Stimulated activated naive CD8-positive, alpha-beta T cell treated with anti-CD3 and anti-CD28 coated beads, Interleukin-15, Interleukin-2, amounts not matched to agents 100 U/mL and 50 U/mL, for 24 hours (primary cell): Measurements from ENCODE around the gene BTG2.

ENCODE experiments used
- ATAC-seq: fragments of 150-1000 bp; cut with Tn5 transposase; one replicate; pipeline ENCODE4 v1.10.0; 2021
- DNase-seq: peaks from one replicate; pipeline ENCODE4 v3.0.0; 2021

BTG2 gene

DNA sequence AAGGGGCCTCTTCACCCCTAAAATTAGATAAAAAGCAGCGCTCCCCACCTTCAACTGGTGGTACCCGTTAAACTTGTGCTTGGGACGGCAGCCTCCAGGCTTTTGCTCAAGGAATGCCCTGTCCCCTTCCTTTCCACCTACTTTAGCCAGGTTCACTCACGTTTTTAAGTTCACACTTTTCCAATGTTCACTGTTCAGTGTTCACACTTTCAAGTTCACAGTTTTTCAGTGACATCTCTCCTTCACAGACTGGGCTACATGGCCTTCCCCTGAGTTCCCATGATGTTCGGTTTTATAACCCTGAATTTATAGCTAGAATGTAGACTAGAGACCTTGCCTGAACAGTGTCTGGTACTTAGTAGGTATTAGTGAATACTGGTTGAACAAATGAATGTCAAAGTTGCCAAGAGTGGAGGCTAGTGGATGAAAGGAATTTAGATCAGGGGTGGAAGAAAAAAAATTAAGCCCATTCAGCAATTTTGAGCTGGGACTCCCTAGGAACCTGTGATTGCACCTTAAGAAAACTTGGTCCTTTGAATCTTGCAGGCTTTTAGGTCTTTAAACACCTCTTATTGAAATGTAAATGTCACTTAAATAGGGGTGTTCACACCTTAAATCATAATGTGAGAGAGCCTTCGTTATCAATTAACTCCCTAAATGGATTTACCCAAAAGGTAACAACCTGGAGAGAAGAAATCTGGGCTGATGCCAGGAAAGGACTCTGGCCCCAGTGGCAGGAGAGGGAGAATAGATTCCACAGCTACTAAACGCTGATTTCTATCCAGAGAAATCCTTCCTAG is 12.3 kb downstream of the BTG2 start:
- DNase-seq (no peak), ATAC-seq (no peak)

DNA sequence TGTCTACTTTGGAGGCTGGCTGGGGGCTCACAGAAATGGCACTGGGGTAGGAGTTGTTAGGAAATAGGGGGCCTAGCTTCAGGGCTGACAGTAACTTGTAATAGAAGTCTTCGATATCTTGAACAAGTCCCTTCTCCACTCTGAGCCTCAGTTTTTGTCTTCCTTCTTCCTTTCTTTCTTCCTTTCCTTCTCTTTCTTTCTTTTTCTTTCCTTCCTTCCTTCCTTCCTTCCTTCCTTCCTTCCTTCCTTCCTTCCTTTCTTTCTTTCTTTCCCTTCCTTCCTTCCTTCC is 12.9 kb downstream of the BTG2 start:
- ATAC-seq (no peak), DNase-seq (no peak)

DNA sequence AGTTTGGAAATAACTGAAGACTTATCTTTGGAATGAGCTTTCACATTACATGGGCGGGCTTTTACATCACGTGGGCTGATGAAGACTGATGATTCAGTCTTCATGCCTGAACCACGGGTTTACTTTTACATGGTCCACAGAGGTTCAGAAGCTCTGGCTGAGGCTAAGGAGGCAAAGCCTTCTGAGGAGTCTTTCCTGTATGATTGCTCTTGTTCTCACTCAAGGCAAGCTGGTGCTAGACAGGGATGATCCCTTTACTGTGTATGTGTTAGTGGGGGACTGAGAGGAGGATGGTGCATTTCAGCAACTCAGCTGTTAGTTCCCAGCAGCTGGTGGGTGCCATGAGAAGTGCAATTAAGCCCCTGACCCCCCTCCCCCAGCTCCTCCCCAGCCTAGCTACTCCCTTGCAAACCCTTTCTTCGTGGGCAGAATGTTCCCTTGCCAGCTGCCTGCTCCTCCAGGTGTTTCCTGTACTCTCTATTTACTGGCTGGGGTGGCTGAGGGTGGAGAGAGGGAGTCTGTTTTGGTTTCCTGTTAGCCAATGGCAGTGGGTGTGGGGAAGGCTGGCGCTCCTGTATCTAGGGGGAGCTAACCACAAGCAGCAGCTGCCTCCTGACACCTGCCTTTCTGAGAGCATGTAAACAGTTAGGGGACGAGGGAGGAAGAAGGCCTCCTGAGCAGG is 15.4 kb downstream of the BTG2 start:
- peak; percentile 44 for ATAC-seq
- DNase-seq: peak; percentile 51

DNA sequence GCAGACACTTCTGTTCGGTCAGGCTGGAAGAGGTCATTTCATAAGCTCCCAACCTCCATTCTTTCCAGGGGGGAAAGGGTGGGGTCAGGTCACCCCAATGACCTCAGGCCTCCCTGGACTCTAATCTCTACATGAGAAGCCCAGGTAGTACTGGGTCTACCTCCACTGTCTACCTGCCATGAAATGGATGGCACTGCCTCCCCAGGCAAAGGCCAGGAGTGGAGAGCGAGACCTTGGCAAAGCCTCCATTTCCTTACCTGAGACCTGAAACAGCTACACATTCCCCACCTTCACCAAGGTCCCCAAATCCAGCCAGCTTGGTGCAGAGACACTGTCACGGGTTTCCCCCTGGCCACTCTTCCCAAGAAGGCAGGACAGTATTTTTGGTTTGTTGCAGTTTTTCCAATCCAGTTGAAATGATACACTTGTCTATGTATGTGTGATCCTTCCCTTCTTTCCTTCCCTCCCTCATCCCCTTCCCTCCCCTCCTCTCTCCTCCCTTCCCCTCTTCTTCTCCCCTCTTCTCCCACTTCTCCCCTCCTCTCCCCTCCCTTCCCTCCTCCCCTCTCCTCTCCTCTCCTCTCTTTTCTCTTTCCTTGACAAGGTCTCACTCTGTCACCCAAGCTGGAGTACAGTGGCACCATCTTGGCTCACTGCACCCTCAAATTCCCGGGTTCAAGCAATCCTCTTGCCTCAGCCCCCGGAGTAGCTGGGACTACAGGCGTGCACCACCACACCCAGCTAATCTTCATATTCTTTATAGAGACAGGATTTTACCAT is 16.1 kb downstream of the BTG2 start:
- ATAC-seq: no peak
- no peak for DNase-seq

DNA sequence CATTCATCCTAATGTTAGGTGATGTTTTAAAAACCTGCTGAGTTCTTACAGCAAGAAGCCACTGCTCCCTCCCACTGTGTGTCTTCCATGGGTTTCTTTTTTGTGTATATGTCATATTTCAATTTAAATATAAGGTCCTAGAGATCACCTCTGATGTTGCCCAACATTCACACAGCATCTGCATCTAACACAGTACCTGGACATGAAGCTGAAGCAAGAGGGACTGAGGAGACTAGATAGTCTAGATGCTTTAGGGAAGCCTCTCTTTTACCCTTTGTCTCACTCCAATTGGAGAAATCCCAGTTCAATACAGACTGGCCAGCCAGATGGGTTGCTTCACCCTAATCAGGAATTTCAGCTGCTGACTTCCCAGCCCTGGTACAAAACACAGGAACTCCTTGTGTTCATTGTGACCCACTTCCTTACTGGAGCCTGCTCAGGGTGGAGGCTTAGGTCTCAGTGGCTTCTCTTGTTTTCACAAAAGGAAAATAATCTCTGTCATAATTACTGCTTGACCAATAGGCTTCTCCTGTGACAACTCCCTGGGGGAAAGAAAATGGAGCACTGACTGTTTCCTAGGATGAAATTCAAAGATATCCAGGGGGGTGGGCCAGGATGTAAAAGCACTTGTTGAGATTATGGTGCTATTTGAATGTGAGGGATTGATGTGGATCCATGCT is 17.3 kb downstream of the BTG2 start:
- DNase-seq (no peak), ATAC-seq (no peak)

DNA sequence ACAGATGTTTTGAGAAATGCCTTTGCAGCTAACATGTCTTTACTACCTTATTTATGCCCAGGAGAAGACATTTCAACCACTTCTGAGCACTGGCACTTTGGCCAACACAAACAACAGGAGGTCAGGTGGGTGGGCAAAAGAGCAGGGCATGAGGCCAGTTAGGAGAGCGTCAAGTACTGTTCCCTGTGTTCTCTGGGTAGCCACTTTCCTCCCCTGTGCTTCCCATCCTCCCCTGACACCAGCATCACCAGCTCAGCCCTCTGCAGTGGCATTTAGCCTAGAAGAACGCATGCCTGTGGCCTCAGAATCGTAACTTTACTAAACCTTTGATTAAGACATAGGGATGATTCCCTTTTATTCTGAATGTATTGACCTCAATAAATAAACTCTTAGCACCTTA is 18.3 kb downstream of the BTG2 start:
- no peak for DNase-seq
- ATAC-seq: no peak

DNA sequence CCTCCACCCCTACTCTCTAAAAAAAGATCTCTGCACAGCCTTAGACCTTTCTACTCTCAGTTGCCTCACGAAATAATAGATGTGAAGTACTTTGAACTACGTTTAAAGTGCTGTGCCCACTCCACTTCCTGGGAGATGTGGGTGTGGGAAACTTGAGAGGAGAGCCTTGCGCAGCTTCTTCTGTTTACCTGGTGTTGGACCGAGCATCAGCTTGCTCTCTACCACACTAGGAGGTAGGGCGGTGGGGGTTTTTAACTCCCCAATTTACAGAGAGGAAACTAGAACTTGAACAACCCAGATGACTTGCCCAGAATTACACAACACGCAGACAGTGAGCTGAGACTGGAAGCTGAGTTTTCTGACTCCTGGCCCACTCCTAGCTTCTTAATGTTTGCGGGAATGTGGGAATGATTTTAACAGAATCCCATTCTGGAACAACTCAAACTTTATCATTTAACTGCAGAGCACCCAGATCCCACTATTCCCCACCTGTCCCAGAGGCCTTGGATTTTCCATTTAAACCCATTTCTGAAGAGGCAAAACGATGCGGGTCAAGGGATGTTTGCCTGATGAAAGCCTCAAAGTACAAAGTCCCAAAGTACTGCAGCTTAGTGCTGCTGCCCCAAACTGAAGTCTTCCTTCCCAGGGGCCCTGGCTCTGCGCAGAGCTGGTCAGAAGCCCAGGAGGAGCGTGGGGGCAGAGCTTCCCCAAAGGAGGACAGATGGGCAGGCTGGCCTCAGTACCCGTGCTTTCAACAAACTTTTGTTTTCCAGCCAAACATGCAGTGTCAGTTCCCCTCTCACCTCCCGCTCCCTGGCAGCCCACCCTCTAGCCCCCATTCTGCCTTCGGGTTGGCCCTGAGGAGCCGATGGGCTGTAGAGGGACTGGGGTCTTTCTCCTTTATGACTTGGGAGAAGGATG is 19.0 kb downstream of the BTG2 start:
- DNase-seq (no peak), ATAC-seq (no peak)

DNA sequence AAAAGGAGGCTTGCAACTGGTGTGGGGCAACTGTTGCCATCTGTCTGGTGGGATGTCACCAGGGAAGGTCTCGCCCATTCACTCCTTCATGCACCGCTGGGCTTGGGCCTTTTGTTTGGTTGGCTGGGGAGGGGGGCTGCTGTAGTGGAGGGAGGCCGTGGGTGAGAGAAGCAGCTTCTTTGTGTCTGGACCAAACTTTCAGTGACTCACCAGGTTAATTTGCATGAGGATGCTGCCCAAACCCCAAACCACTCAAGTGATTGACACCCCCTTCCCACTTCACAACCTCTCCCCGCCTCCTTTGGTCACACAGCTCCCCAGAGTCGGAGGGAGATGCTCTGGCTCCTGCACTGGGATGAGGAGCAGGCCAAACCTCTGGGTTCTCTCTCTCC is 19.7 kb downstream of the BTG2 start:
- peak; percentile 67 for DNase-seq
- peak; percentile 31 for ATAC-seq

DNA sequence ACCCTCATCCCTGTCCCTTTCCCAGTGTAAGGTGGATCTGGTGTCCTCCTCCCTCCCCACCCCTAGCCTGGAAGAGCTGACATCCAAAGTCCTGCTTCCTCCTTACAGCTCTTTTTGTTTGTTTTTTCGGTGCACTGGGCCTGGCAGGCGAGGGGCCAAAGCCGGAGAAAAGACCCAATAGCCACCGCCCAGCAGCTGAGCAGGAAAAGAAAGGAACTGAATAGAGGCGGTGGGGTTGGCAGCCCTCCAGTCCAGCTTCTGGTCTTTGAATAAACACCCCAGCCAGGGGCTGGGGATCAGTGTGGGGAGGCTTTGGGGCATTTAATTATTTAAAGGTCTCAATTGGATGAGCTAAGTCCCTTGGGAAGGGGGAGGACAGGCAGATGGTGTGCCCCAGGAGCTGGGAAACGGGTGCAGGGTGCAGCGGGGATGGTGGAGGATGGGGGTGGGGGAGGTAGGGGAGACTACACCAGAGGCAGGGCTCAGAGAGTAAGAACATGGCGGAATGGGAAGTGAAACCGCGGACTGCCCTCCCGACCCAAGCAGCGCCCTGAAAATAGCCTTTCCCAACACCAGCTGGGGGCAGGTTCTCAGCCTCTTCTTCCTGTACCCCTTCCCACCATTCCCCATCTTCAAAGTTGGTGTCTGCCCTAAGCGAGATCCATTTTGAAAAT is 20.2 kb downstream of the BTG2 start:
- no peak for ATAC-seq
- DNase-seq: no peak

DNA sequence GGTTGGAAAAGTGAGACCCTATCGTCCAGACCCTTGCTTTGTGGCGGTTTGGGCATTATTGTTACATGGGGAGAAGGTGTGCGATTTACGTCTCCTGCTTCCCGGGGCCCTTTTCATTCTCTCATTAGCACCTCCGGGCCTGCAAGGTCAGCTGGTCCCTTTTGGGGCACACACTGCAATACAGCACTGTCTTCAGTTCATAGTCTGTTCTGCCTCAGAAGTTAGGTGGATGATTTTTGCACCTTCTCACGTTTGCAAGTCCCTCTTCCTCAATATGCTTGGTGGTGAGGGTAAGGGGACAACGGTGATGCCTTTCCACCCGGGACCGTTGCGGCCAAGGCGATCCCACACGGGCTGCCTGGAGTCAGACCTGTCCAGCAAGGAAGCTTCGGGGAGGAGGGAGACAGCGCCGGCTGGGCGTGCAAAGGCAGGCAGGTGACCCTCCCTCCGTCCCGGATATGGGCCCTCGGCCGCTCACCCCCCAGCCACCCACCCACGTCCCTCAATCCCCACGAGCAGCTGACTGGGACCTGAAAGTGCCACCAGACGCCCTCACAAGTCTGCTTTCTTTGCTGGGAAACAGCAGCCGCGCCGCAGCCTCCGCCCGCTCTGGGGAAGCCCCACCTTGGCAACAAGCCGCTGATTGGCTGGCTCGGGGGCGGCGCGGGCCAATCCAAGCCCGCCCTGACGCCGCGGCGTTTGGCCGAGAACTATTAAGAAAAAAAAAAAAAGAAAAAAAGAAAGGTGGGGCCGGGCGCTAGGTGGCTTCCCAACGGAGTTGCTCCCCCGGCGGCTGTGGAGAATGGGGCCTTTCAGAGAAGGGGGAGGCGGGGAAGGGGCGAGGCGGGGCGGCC is 21.7 kb downstream of the BTG2 start:
- peak; percentile 93 for DNase-seq

DNA sequence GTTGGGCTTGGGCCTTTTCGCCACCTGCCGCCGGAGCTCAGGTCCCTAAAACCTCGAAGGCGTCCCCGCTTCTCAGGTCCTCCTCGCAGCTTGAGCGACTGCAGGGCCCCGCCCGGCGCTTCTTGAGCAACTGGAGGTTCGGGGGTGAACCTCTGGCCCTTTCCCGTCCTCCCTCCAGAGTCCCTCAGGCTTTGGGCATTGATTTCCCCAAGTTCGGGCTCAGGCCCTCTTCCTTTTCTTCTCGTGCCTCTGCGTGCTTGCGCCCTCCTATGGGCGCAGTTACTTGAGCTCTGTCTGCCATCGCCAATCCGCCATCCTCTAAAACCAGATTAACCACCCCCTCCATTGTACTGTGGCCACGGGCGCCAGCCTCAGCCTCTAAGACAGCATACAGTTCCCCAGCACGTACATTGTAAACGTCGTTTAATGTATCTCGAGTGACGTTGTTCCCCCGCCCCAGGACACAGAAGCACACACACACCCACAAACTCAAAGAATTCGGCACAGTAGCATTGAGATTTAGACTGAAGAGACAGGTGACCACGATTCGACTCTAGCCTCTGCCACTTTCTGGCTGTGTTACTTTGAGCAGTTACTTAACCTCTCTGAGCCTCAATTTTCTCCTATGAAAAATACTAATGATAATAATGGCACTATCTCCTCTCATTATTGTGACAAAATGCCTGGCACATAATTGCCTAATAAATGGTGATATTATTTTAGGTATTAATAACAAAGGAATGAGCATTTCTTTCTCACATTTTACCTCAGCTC is 22.6 kb downstream of the BTG2 start:
- ATAC-seq (peak; percentile 48), DNase-seq (peak; percentile 66)

More for the DNA sequence above, 21.7 kb downstream of the BTG2 start:
- peak; percentile 88 for ATAC-seq

DNA sequence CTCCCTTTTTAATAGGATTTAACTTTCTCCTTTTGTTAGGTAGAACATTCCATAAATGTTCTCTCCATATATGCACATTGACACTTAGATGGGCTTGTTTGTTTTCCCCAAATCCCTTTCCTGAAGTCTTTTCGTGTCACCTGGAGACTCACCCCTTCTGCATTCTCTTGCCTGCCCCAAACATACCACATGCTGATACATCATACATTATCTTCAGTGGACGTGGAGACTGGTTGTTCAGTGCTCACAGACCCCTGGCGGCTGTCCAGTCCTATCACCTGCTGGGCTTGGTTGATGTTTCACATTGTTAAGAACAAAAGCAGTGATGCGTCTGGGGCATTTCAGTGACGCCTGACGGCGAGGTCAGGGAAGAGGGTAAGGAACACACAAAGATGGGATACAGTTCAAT is 23.4 kb downstream of the BTG2 start:
- DNase-seq (no peak), ATAC-seq (no peak)

DNA sequence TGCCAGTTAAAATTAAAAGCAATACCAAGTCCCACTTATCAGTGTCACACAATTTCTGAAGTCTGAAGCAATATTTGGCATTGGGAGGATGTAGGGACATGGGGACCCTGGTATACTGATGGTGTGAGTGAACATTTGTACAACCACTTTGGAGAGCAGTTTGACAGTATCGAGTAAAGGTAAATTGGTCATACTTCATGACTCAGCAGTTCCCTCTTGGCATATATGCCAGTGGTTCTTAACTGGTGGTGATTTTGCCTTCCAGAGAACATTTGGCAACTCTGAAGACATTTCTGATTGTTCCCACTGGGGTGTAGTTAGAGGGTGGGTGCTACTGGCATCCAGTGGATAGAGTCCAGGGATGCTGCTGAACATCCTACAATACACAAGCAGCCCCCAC is 25.9 kb downstream of the BTG2 start:
- DNase-seq (no peak), ATAC-seq (no peak)

DNA sequence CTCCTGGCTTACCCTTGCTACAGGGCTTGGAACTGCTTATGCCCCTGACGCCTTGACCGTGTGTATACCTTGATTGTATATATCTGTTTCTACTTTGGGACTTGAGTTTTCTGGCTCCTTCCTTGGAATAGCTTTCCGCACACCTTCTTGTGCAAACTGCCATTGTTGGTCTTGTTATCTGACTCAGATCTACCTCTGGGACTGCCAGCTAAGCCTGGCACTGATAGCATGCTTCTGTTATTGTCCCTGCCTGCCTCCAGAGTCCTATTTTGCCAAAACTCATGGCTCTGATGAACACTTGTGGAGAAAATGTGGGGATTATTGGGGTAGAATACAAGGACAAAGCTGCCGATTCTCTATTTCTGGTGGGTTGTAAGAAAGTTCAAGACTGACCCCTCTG is 30.2 kb downstream of the BTG2 start:
- DNase-seq: no peak

DNA sequence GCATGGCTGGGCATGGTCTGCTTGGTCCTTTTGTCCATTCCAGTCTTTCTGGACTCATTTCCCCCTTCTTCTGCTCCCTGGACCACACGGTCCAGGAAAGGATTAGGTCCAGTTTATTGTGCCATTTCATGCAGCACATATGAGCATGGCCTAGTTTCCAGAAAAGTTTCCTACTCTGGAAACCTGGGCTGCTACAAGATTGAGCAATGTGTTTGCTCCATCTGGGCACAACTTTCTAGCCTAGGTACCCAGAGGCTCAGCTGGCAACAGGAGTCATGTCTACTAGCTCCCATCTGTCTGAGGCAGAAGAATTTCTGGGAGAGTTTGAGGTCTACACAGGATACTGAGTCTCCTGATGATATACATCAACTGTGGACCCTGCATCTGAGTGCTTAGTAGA is 30.8 kb downstream of the BTG2 start:
- ATAC-seq: no peak
- DNase-seq: no peak

More for the DNA sequence above, 30.2 kb downstream of the BTG2 start:
- ATAC-seq: no peak

DNA sequence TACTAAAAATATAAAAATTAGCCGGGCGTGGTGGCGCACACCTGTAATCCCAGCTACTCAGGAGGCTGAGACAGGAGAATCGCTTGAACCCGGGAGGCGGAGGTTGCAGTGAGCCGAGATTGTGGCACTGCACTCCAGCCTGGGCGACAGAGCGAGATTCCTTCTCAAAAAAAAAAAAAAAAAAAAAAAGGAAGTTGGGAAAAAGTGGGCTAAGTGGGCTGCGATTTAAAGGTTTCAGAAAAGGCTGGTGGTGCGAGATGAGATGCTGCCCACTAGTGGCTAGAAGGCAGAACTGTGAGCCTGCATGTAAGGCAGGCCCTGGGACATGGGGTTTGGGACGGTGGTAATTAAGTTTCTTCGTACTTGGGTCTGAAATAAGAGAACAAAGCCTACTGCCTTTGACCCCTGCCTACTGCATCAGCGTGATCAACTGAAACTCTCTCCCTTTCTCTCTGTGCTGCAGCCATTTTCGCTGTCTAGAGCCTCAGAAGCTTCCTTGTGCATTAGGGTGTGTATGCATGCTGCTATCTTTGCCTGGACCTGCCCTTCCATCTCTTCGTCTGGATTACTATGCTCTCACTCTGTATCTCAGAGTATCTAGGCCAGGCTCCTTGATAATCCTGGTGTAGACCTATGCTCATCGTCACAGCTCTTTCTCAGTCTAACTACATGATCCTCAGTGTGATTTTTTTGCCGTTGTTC is 33.2 kb downstream of the BTG2 start:
- DNase-seq (peak; percentile 61), ATAC-seq (peak; percentile 59)

DNA sequence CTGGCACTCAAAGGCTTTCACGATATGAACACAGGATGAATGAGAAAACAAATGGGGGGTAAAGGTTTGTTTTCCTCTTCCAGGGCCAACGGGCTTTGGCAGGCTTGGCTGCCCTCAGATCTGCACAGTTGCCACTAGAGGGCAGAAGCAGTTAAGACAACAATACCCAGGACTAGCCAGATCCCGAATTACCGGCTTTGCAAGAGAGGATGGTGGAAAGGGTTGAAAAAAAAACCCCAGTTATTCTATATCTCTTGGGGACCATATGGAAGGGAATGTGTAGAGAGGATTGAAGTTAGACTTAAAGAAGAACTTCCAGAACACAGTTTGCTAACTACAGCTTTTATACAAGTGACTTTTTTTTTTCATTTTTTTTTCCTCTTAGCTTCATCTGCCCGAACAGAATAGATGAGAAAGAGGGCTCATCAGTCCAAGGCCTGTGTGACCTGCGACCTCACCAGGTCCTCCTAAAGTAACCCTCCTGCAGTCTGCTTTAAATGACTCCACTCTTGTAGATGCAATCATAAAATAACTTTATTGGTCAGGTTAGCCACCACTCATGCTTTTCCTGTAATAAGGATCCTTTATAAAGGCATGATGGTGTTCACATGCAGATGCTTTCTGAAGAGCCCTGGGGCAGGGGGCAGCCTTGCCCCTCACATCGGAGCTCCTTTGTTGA is 34.9 kb downstream of the BTG2 start:
- ATAC-seq (peak; percentile 78), DNase-seq (peak; percentile 58)
